Astrocyte (in vitro differentiated cells and primary cell): ENCODE results near the gene SHANK2. TPM values are rescaled to one million over a fixed set of nuclear protein-coding genes. Genes with fewer than 3 reads are reported as not detected.

Experiments used
- DNase-seq: peaks from one replicate; pipeline ENCODE4 v3.0.0-alpha.2; 2010; ENCODE audit warnings: low read depth
- FAIRE-seq: peaks from 2 replicates; lab custom pipeline; 2011; peaks lifted over from hg19 to GRCh38; lab: Jason Lieb, UNC
- H2AFZ ChIP-seq: 2 replicates; pipeline ENCODE4 v1.6.0; 2012; ENCODE audit warnings: low read depth, low read length, inconsistent platforms
- H3K27ac ChIP-seq: 2 replicates; pipeline ENCODE4 v1.5.1; 2011; ENCODE audit warnings: low read depth, low read length, inconsistent platforms
- H3K27me3 ChIP-seq: 2 replicates; pipeline ENCODE4 v1.6.0; 2011; ENCODE audit warnings: low read length, inconsistent platforms; ENCODE audit not compliant: insufficient read depth
- H3K36me3 ChIP-seq: 2 replicates; pipeline ENCODE4 v1.5.1; 2011; ENCODE audit warnings: low read length, inconsistent platforms; ENCODE audit not compliant: insufficient read depth
- H3K4me1 ChIP-seq: 2 replicates; pipeline ENCODE4 v1.5.1; 2011; ENCODE audit warnings: low read length, inconsistent platforms; ENCODE audit not compliant: insufficient read depth
- H3K4me2 ChIP-seq: 2 replicates; pipeline ENCODE4 v1.6.0; 2012; ENCODE audit warnings: low read length, inconsistent platforms
- H3K4me3 ChIP-seq: 2 replicates; pipeline ENCODE4 v1.5.1; 2011; ENCODE audit warnings: low read depth, mild to moderate bottlenecking, low read length, inconsistent platforms; ENCODE audit not compliant: insufficient read depth
- H3K79me2 ChIP-seq: 2 replicates; pipeline ENCODE4 v1.6.0; 2012; ENCODE audit warnings: mild to moderate bottlenecking, low read length, inconsistent platforms; ENCODE audit not compliant: insufficient read depth
- H3K9ac ChIP-seq: 2 replicates; pipeline ENCODE4 v1.6.0; 2012; ENCODE audit warnings: mild to moderate bottlenecking, low read length, inconsistent platforms
- H3K9me3 ChIP-seq: 2 replicates; pipeline ENCODE4 v1.5.1; 2012; ENCODE audit warnings: low read depth, mild to moderate bottlenecking, low read length, inconsistent platforms; ENCODE audit not compliant: insufficient read depth
- H4K20me1 ChIP-seq: 2 replicates; pipeline ENCODE4 v1.6.0; 2012; ENCODE audit warnings: low read length, inconsistent platforms; ENCODE audit not compliant: insufficient read depth
- H3K27ac Mint-ChIP-seq: one replicate; pipeline ENCODE4 v1.8.0; 2021; ENCODE audit warnings: mild to moderate bottlenecking, mixed read lengths; ENCODE audit not compliant: unreplicated experiment
- H3K27me3 Mint-ChIP-seq: one replicate; pipeline ENCODE4 v1.8.0; 2021; ENCODE audit warnings: low read depth, mixed read lengths; ENCODE audit not compliant: unreplicated experiment
- H3K36me3 Mint-ChIP-seq: one replicate; pipeline ENCODE4 v1.8.0; 2021; ENCODE audit warnings: low read depth, mixed read lengths; ENCODE audit not compliant: unreplicated experiment
- H3K4me1 Mint-ChIP-seq: one replicate; pipeline ENCODE4 v1.8.0; 2021; ENCODE audit warnings: low read depth, mixed read lengths; ENCODE audit not compliant: unreplicated experiment
- H3K4me3 Mint-ChIP-seq: one replicate; pipeline ENCODE4 v1.8.0; 2021; ENCODE audit warnings: mild to moderate bottlenecking, moderate library complexity, mixed read lengths; ENCODE audit not compliant: unreplicated experiment
- H3K9me3 Mint-ChIP-seq: one replicate; pipeline ENCODE4 v1.8.0; 2021; ENCODE audit warnings: mild to moderate bottlenecking, mixed read lengths; ENCODE audit not compliant: unreplicated experiment
- CTCF ChIP-seq: IDR thresholded peaks from 2 replicates; pipeline ENCODE4 v1.5.1; 2011; ENCODE audit warnings: low read depth, mild to moderate bottlenecking, inconsistent platforms, low read length, moderate library complexity; ENCODE audit not compliant: insufficient read depth
- EZH2 ChIP-seq: IDR thresholded peaks from 2 replicates; pipeline ENCODE4 v1.6.1; 2012; ENCODE audit warnings: mild to moderate bottlenecking, low read length, inconsistent platforms; ENCODE audit not compliant: insufficient read depth
- total RNA-seq: library from RNA; stranded (reverse); gene quantifications from 2 replicates; pipeline ENCODE4 v1.2.1, GENCODE V29; 2021

The SHANK2 gene
- total RNA-seq, 1 donor from 2014 or later, result 10.1 TPM

GRCh38 chr11:71204294-71204693 lies 48.1 kb downstream of the SHANK2 start:
- Histone ChIP-seq H3K4me2 (no peak overlapping the region), H3K79me2 (no peaks in the 10 kb centered on the region), H3K9ac (no peak overlapping the region), H3K27me3 (no peaks in the 10 kb centered on the region), H3K4me3 (no peak overlapping the region), H4K20me1 (no peaks in the 10 kb centered on the region), H3K27ac (no peak overlapping the region), H3K36me3 (no peaks in the 10 kb centered on the region), H3K9me3 (peaks cover 8% of the 10 kb centered on the region), H3K4me1 (no peaks in the 10 kb centered on the region), H2AFZ (no peak overlapping the region)
- no peak for TF ChIP-seq EZH2
- no peak for TF ChIP-seq CTCF
- no peak for FAIRE-seq
- H3K27me3 Mint-ChIP-seq, result peaks cover 17% of the 10 kb centered on the region
- DNase-seq, result no peak
- no peak overlapping the region for H3K4me3 Mint-ChIP-seq
- peaks cover 2% of the 10 kb centered on the region for H3K9me3 Mint-ChIP-seq
- H3K36me3 Mint-ChIP-seq, result peaks cover 4% of the 10 kb centered on the region
- H3K27ac Mint-ChIP-seq, result no peak overlapping the region
- no peaks in the 10 kb centered on the region for H3K4me1 Mint-ChIP-seq

- Mint-ChIP-seq H3K27ac (no peak overlapping the region), H3K9me3 (peaks cover 2% of the 10 kb centered on the region), H3K36me3 (peaks cover 2% of the 10 kb centered on the region), H3K27me3 (peaks cover 16% of the 10 kb centered on the region), H3K4me1 (no peaks in the 10 kb centered on the region), H3K4me3 (no peak overlapping the region)
- Histone ChIP-seq H3K36me3 (no peaks in the 10 kb centered on the region), H3K9ac (no peak overlapping the region), H3K4me2 (no peak overlapping the region), H3K27me3 (no peaks in the 10 kb centered on the region), H3K27ac (no peak overlapping the region), H3K9me3 (peaks cover 8% of the 10 kb centered on the region), H2AFZ (no peak overlapping the region), H4K20me1 (no peaks in the 10 kb centered on the region), H3K4me3 (no peak overlapping the region), H3K4me1 (no peaks in the 10 kb centered on the region), H3K79me2 (no peaks in the 10 kb centered on the region)
- no peak for DNase-seq
- no peak for TF ChIP-seq EZH2
- no peak for TF ChIP-seq CTCF
- FAIRE-seq, result no peak
These were observed 48.7 kb downstream of the SHANK2 start for GRCh38 chr11:71203681-71204080.

GRCh38 chr11:71202966-71203365 lies 49.4 kb downstream of the SHANK2 start:
- H3K9me3 ChIP-seq, result peaks cover 2% of the 10 kb centered on the region
- Mint-ChIP-seq H3K4me1 (no peaks in the 10 kb centered on the region), H3K27me3 (peaks cover 14% of the 10 kb centered on the region), H3K4me3 (no peak overlapping the region), H3K27ac (no peak overlapping the region), H3K36me3 (no peaks in the 10 kb centered on the region), H3K9me3 (peaks cover 2% of the 10 kb centered on the region)
- no peak overlapping the region for H2AFZ ChIP-seq
- no peaks in the 10 kb centered on the region for H3K4me1 ChIP-seq
- DNase-seq, result no peak
- H3K27me3 ChIP-seq, result no peaks in the 10 kb centered on the region
- no peak overlapping the region for H3K9ac ChIP-seq
- TF ChIP-seq CTCF, result no peak
- TF ChIP-seq EZH2, result no peak
- H3K4me3 ChIP-seq, result no peak overlapping the region
- H3K4me2 ChIP-seq, result no peak overlapping the region
- no peak for FAIRE-seq
- no peaks in the 10 kb centered on the region for H3K36me3 ChIP-seq
- no peak overlapping the region for H3K27ac ChIP-seq
- no peaks in the 10 kb centered on the region for H3K79me2 ChIP-seq
- no peaks in the 10 kb centered on the region for H4K20me1 ChIP-seq
